Activated CD8-positive, alpha-beta memory T cell treated with anti-CD3 and anti-CD28 coated beads for 1 hour (primary cell): ENCODE measurements around the gene AADAC.
A peak's percentile ranks its signal among the peaks of the same experiment; 100 is the strongest.
"Not testable (repeated sequence)": the region's sequence is repeated elsewhere in the genome, so short reads cannot be mapped to it uniquely, and the experiment has no call there.

ENCODE experiments used
- DNase-seq, 2 donors: peaks; one replicate each; pipeline ENCODE4 v3.0.0-alpha.2; 2020; ENCODE audit warnings: low read depth in 1 of 2; ENCODE audit errors: extremely low read depth in 1 of 2

The AADAC gene

GRCh38 chr3:151796105-151796680, 17.7 kb upstream of the AADAC start:
- DNase-seq, result no peak

- DNase-seq, result no peak
These were observed 15.4 kb upstream of the AADAC start for GRCh38 chr3:151798466-151798865.

- DNase-seq, result no peak
These were observed 13.5 kb upstream of the AADAC start for GRCh38 chr3:151800431-151800830.

- DNase-seq, result no peak
These were observed 9.6 kb upstream of the AADAC start for GRCh38 chr3:151804267-151804666.

GRCh38 chr3:151806838-151807237, 7.1 kb upstream of the AADAC start:
- DNase-seq, result no peak

GRCh38 chr3:151808926-151809325, 5.0 kb upstream of the AADAC start:
- DNase-seq, result not testable (repeated sequence)

- DNase-seq, result no peak
These were observed 2.4 kb upstream of the AADAC start for GRCh38 chr3:151811474-151811873.

- no peak for DNase-seq
These were observed 672 bp downstream of the AADAC start for GRCh38 chr3:151814588-151814987.

GRCh38 chr3:151816091-151816604, 2.2 kb downstream of the AADAC start:
- DNase-seq, result no peak

- DNase-seq, result no peak
These were observed 3.6 kb downstream of the AADAC start for GRCh38 chr3:151817473-151817872.

- DNase-seq, result no peak
These were observed 4.4 kb downstream of the AADAC start for GRCh38 chr3:151818361-151818760.

GRCh38 chr3:151819910-151820309, 6.0 kb downstream of the AADAC start:
- no peak for DNase-seq

GRCh38 chr3:151827816-151828215, 13.9 kb downstream of the AADAC start:
- DNase-seq, result no peak

GRCh38 chr3:151835751-151836525, 22.0 kb downstream of the AADAC start:
- no peak for DNase-seq

GRCh38 chr3:151837057-151837456, 23.1 kb downstream of the AADAC start:
- no peak for DNase-seq

- peak in 1 of 2 donors; percentile 6 for DNase-seq
These were observed 24.8 kb downstream of the AADAC start for GRCh38 chr3:151838574-151839312.

GRCh38 chr3:151839313-151839631, 25.4 kb downstream of the AADAC start:
- no peak for DNase-seq

GRCh38 chr3:151841801-151842200, 27.9 kb downstream of the AADAC start:
- DNase-seq, result no peak

- no peak for DNase-seq
These were observed 29.4 kb downstream of the AADAC start for GRCh38 chr3:151843275-151843674.

GRCh38 chr3:151845306-151845905, 31.5 kb downstream of the AADAC start:
- no peak for DNase-seq

- not testable (repeated sequence) for DNase-seq
These were observed 36.1 kb downstream of the AADAC start for GRCh38 chr3:151850065-151850464.
